K562 (cell line): Measurements from ENCODE around the gene SLC36A2. TPM values are rescaled to one million over a fixed set of nuclear protein-coding genes. Genes with fewer than 3 reads are reported as not detected.

Source experiments
- ATAC-seq: fragments of 200-7000 bp; cut with Tn5 transposase; 3 replicates; pipeline ENCODE4 v1.9.1; 2020; ENCODE audit warnings: moderate library complexity
- BruUV-seq: library from RNA; stranded (reverse); fragments of 400-500 nt; replicated peaks from 2 replicates; lab custom pipeline; 2021; lab: Mats Ljungman, UMichigan
- CTCF ChIA-PET: fragments of 300-600 bp; formaldehyde crosslinking; extraction: SDS; loops from one replicate; lab custom pipeline; 2021; ENCODE audit warnings: low intra/inter-chr PET ratio; lab: Yijun Ruan, JAX
- POLR2A ChIA-PET: fragments of 300-600, 350-650 bp; sonication (Branson Sonifier 250); formaldehyde crosslinking; extraction: SDS; loops from one replicate; lab custom pipeline; 2021; ENCODE audit warnings: antibody characterized with exemption, inconsistent platforms; lab: Yijun Ruan, JAX
- DNase-seq, 4 experiments: peaks; one replicate each; pipeline versions ENCODE4 v3.0.0 to v3.0.0-alpha.2; 2011 to 2018; ENCODE audit warnings: low spot score in 3 of 4, mixed read lengths in 3 of 4; ENCODE audit errors: extremely low read depth in 1 of 4
- FAIRE-seq: peaks from 2 replicates; lab custom pipeline; 2011; peaks lifted over from hg19 to GRCh38; lab: Jason Lieb, UNC
- H2AFZ ChIP-seq: 2 replicates; pipeline ENCODE4 v1.6.0; 2011; ENCODE audit warnings: low read depth, low read length, control low read depth, inconsistent platforms
- H3K27ac ChIP-seq: fragments of 200-600 bp; 3 replicates; pipeline ENCODE4 v1.8.0; 2011; ENCODE audit warnings: low read depth, mild to moderate bottlenecking, control low read depth, inconsistent platforms, low read length, moderate library complexity, mixed read lengths; ENCODE audit errors: extremely low read depth
- H3K27me3 ChIP-seq, 2 experiments: fragments of 300-600 bp in 1 of 2; 2 replicates in 1 of 2; 3 replicates in 1 of 2; pipeline versions ENCODE4 v1.6.0 to v1.8.0; 2011; ENCODE audit warnings: inconsistent platforms in 2 of 2, low read length in 2 of 2, mild to moderate bottlenecking in 1 of 2, mixed read lengths in 1 of 2, moderate library complexity in 1 of 2; ENCODE audit not compliant: control insufficient read depth in 2 of 2, insufficient read depth in 2 of 2
- H3K36me3 ChIP-seq: fragments of 300-600 bp; 3 replicates; pipeline ENCODE4 v1.8.0; 2011; ENCODE audit warnings: mild to moderate bottlenecking, low read length, inconsistent platforms; ENCODE audit not compliant: control insufficient read depth, insufficient read depth
- H3K4me1 ChIP-seq, 2 experiments: fragments of 200-600 bp in 1 of 2; replicated peaks in 1 of 2; 2 replicates in 1 of 2; 3 replicates in 1 of 2; pipeline versions ENCODE4 v1.5.1 to v1.8.0; 2011; ENCODE audit warnings: inconsistent platforms in 2 of 2, low read length in 2 of 2, mild to moderate bottlenecking in 1 of 2, mixed read lengths in 1 of 2, moderate library complexity in 1 of 2; ENCODE audit not compliant: control insufficient read depth in 2 of 2, insufficient read depth in 2 of 2
- H3K4me2 ChIP-seq: 2 replicates; pipeline ENCODE4 v1.6.1; 2011; ENCODE audit warnings: low read length, control low read depth, inconsistent platforms, mixed read lengths; ENCODE audit not compliant: insufficient read depth
- H3K4me3 ChIP-seq: fragments of 200-600 bp; sonication (generic), shearing (Covaris generic); 2 replicates; pipeline ENCODE4 v1.5.1; 2016; ENCODE audit warnings: control low read depth, inconsistent platforms
- H3K79me2 ChIP-seq: fragments of 200-600 bp; 3 replicates; pipeline ENCODE4 v1.8.0; 2011; ENCODE audit warnings: low read length, inconsistent platforms; ENCODE audit not compliant: control insufficient read depth, insufficient read depth
- H3K9ac ChIP-seq, 2 experiments: 2 replicates each; pipeline versions ENCODE4 v1.6.0 to v1.6.1; 2011; ENCODE audit warnings: low read depth in 2 of 2, low read length in 2 of 2, control low read depth in 1 of 2, inconsistent platforms in 1 of 2, mild to moderate bottlenecking in 1 of 2, mixed read lengths in 1 of 2; ENCODE audit not compliant: insufficient read depth in 1 of 2
- H3K9me1 ChIP-seq: one replicate; pipeline ENCODE4 v1.6.0; 2011; ENCODE audit warnings: inconsistent platforms, mild to moderate bottlenecking, low read length, moderate library complexity; ENCODE audit not compliant: control insufficient read depth, insufficient read depth
- H3K9me3 ChIP-seq: replicated peaks from 2 replicates; pipeline ENCODE4 v1.5.1; 2011; ENCODE audit warnings: low read depth, low read length, inconsistent platforms; ENCODE audit not compliant: control insufficient read depth, insufficient read depth
- H4K20me1 ChIP-seq: replicated peaks from 2 replicates; pipeline ENCODE4 v1.6.1; 2011; ENCODE audit warnings: low read length, inconsistent platforms, mixed read lengths; ENCODE audit not compliant: control insufficient read depth, insufficient read depth
- E2F5 ChIP-seq: sonication (generic); formaldehyde crosslinking; IDR thresholded peaks from 2 replicates; pipeline ENCODE4 v1.8.0; 2022; ENCODE audit warnings: mild to moderate bottlenecking, missing genetic modification reagents
- HDAC1 ChIP-seq, 2 experiments: fragments of 450-650 bp; IDR thresholded peaks; 2 replicates each; pipeline ENCODE4 v1.6.1; 2016 to 2017; ENCODE audit warnings: inconsistent platforms in 1 of 2, mild to moderate bottlenecking in 1 of 2, moderate library complexity in 1 of 2
- MAFK ChIP-seq: IDR thresholded peaks from 2 replicates; pipeline ENCODE4 v1.6.1; 2011; ENCODE audit warnings: low read length, improper control_type of control experiment
- MAZ ChIP-seq, 2 experiments: fragments of 450-650 bp in 1 of 2; sonication (generic) in 1 of 2; formaldehyde crosslinking; IDR thresholded peaks in 1 of 2; conservative IDR thresholded peaks in 1 of 2; 2 replicates each; pipeline versions ENCODE4 v1.4.0 to v1.5.0; 2020; ENCODE audit warnings: mild to moderate bottlenecking in 1 of 2, missing genetic modification reagents in 1 of 2
- TGIF2 ChIP-seq: sonication (generic); formaldehyde crosslinking; IDR thresholded peaks from 2 replicates; pipeline ENCODE4 v1.8.1; 2022; ENCODE audit warnings: mild to moderate bottlenecking, missing genetic modification reagents, moderate library complexity
- ZNF347 ChIP-seq: fragments of 450-650 bp; formaldehyde crosslinking; IDR thresholded peaks from 2 replicates; pipeline ENCODE4 v1.4.0; 2020; ENCODE audit warnings: low read depth, mild to moderate bottlenecking, moderate library complexity
- ZNF407 ChIP-seq: fragments of 450-650 bp; IDR thresholded peaks from 2 replicates; pipeline ENCODE4 v1.6.1; 2016; ENCODE audit warnings: low read depth
- ZNF668 ChIP-seq: fragments of 250-450 bp; sonication (Bioruptor Pico); IDR thresholded peaks from 2 replicates; pipeline ENCODE4 v1.8.0; 2022; ENCODE audit warnings: mild to moderate bottlenecking, inconsistent platforms
- WGBS: fragments of 100-300 bp; shearing (Covaris generic); methylation state at CpG from one replicate; pipeline ENCODE4 v1.1.6; 2016; ENCODE audit warnings: low coverage, mixed read lengths; ENCODE audit not compliant: insufficient coverage; ENCODE audit errors: missing lambda C conversion rate; 5-methylcytosine and 5-hydroxymethylcytosine counted together
- in situ Hi-C: fragments of 300-500 bp; cut with MboI; formaldehyde crosslinking; loops from 4 replicates; pipeline ENCODE4 v1.15.0; 2018; ENCODE audit warnings: inconsistent platforms, mixed read lengths
- intact Hi-C: fragments of 100-400 bp; cut with micrococcal nuclease; formaldehyde crosslinking; loops from 2 replicates; pipeline ENCODE4 v1.14.2; 2022
- polyA plus RNA-seq, 8 experiments: library from polyadenylated mRNA; depleted of rRNA in 4 of 8; stranded (reverse) in 5 of 8; unstranded in 3 of 8; fragments of >200 nt; fragmentation: Nextera tagmentation in 2 of 8; fragmentation: Illumina TruSeq in 1 of 8; extraction: Ambion mirVana in 2 of 8; extraction: Trizol in 1 of 8; gene quantifications; 2 replicates each; pipeline versions ENCODE4 v1.2.1 to v1.2.3, GENCODE V29; 2011 to 2014; ENCODE audit warnings: inconsistent platforms in 1 of 8, missing spikeins in 1 of 8
- total RNA-seq, 7 experiments: library from RNA; depleted of rRNA in 6 of 7; stranded (reverse); fragments of >200 nt in 6 of 7; fragmentation: Illumina TruSeq in 2 of 7; extraction: Trizol in 2 of 7; gene quantifications; 2 replicates each; pipeline versions ENCODE4 v1.2.1 to v1.2.3, GENCODE V29; 2011 to 2021; ENCODE audit warnings: low replicate concordance in 1 of 7

The SLC36A2 gene
- total and polyA plus RNA-seq, 9 of the 15 experiments (the other 6 are each of a cell fraction or from before 2014, with no cell fraction given), result not detected

- TF ChIP-seq HDAC1 (IDR thresholded peaks at IDR 0.05) (no peak), ZNF668 (no peak)
- TF ChIP-seq, all 486 proteins: peak for 0
These were observed 61.1 kb downstream of the SLC36A2 start (continued) for GRCh38 chr5:151286246-151286645.

GRCh38 chr5:151285683-151286082 lies 61.7 kb downstream of the SLC36A2 start:
- H3K4me3 ChIP-seq, result no peak overlapping the region
- DNase-seq (no peak), ATAC-seq (no peak), FAIRE-seq (no peak)
- intact Hi-C loops, result loop anchor here (2.0 to 5.0 kb wide), 2 partner anchors 31 to 237 kb away; no protein-coding TSS in a partner anchor
- no peak overlapping the region for H3K4me2 ChIP-seq
- 5% methylated on average over 5 of the region's 5 CpGs for WGBS
- POLR2A ChIA-PET, result no interaction called here
- H3K4me1 ChIP-seq, result no peaks in the 10 kb centered on the region
- H3K9ac ChIP-seq, result no peak overlapping the region
- H3K36me3 ChIP-seq, result no peaks in the 10 kb centered on the region
- no TSS peak for BruUV-seq
- no peaks in the 10 kb centered on the region for H4K20me1 ChIP-seq
- TF ChIP-seq E2F5 (no peak), ZNF347 (CRISPR knock-in tag) (no peak), TGIF2 (no peak), ZNF407 (no peak), MAFK (no peak), MAZ (CRISPR knock-in tag; conservative IDR thresholded peaks at IDR 0.05 in 1 of 2, IDR thresholded peaks at IDR 0.05 in 1 of 2) (no peak)
- in situ Hi-C loops, result no loop called here
- no peaks in the 10 kb centered on the region for H3K79me2 ChIP-seq
- no peaks in the 10 kb centered on the region for H3K9me3 ChIP-seq
- CTCF ChIA-PET, result no interaction called here
- no peaks in the 10 kb centered on the region for H3K9me1 ChIP-seq
- no peak overlapping the region for H2AFZ ChIP-seq
- peaks cover 3 to 23% of the 10 kb centered on the region in 2 experiments; a peak in 4 of 5 replicates for H3K27me3 ChIP-seq
- H3K27ac ChIP-seq, result no peak overlapping the region
